HUES6 (cell line): Measurements from ENCODE around the gene DENND10.
"Not testable (repeated sequence)": the region's sequence is repeated elsewhere in the genome, so short reads cannot be mapped to it uniquely, and the experiment has no call there.

Experiments used
- H3K27ac ChIP-seq: 2 replicates; pipeline ENCODE4 v1.7.0; 2013; ENCODE audit warnings: low read depth, mild to moderate bottlenecking, low read length, inconsistent platforms
- H3K27me3 ChIP-seq: 2 replicates; pipeline ENCODE4 v1.6.1; 2013; ENCODE audit warnings: low read length; ENCODE audit not compliant: control insufficient read depth, insufficient read depth
- H3K36me3 ChIP-seq: 2 replicates; pipeline ENCODE4 v1.6.1; 2013; ENCODE audit warnings: low read length; ENCODE audit not compliant: control insufficient read depth, insufficient read depth
- H3K4me1 ChIP-seq: 2 replicates; pipeline ENCODE4 v1.6.1; 2013; ENCODE audit warnings: low read length; ENCODE audit not compliant: control insufficient read depth, insufficient read depth
- H3K4me3 ChIP-seq: 2 replicates; pipeline ENCODE4 v1.5.1; 2013; ENCODE audit warnings: low read depth, low read length
- H3K9ac ChIP-seq: one replicate; pipeline ENCODE4 v1.6.1; 2013; ENCODE audit warnings: mild to moderate bottlenecking, low read length
- H3K9me3 ChIP-seq: 2 replicates; pipeline ENCODE4 v1.6.1; 2013; ENCODE audit warnings: low read depth, low read length; ENCODE audit not compliant: control insufficient read depth, insufficient read depth

Gene DENND10

GRCh38 chr10:119177708-119178371, 73.9 kb downstream of the DENND10 start:
- H3K9ac ChIP-seq, result peak overlapping the region; percentile 96
- no peaks in the 10 kb centered on the region for H3K9me3 ChIP-seq
- H3K4me1 ChIP-seq, result peaks cover 4% of the 10 kb centered on the region
- peak overlapping the region; percentile 96 for H3K4me3 ChIP-seq
- H3K27ac ChIP-seq, result peak overlapping the region; percentile 83; the same call in 1 of the 2 replicates
- H3K36me3 ChIP-seq, result peaks cover 34% of the 10 kb centered on the region
- no peaks in the 10 kb centered on the region for H3K27me3 ChIP-seq

DNA sequence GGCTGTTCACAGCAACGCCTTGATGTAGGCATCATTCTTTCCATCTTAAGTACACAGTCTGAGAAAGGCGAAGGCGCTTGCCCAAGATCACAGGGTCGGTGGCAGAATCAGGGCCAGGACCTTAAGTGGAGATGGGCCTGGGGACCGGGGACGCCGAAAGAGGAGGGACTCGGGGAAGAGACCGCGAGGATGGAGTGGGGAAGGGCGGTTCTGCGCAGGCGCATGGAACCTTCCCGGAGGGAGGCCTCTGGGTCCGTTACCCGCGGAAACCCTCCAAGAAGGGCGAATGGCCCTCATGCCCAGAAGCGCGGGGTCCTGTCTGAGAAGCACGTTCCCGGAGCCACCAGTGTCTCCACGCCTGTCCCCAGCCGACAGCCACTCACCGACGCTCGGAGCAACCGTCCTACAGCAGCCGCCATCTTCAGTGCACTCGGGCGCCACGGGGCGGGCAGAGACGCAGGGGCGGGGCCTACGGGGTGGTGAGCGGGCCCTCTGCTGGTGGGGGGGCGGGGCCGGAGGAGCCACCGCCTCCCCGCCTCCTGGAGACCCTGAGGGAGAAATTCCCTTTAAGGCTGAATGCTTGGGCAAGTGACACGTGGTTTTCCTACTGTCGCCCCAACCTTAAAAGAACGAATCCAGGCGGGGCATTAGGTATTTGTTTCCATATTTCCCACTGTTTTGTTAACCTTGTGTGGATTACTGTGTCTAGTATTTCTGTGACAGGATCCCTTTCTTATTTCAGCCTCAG, 74.6 kb downstream of the DENND10 start, which contains the start of gene PRDX3:
Gene PRDX3, minus strand, starts transcription at position 441 of the 748 bp plus-strand sequence. Its CDS starts 22 bp downstream, at position 419.
- H3K4me1 ChIP-seq, result peaks cover 4% of the 10 kb centered on the region
- H3K4me3 ChIP-seq, result peak within 1 kb of the TSS; percentile 96
- peaks cover 32% of the 10 kb centered on the region for H3K36me3 ChIP-seq
- no peaks in the 10 kb centered on the region for H3K9me3 ChIP-seq
- H3K9ac ChIP-seq, result peak within 1 kb of the TSS; percentile 96
- no peaks in the 10 kb centered on the region for H3K27me3 ChIP-seq
- peak within 1 kb of the TSS; percentile 83 for H3K27ac ChIP-seq

DNA sequence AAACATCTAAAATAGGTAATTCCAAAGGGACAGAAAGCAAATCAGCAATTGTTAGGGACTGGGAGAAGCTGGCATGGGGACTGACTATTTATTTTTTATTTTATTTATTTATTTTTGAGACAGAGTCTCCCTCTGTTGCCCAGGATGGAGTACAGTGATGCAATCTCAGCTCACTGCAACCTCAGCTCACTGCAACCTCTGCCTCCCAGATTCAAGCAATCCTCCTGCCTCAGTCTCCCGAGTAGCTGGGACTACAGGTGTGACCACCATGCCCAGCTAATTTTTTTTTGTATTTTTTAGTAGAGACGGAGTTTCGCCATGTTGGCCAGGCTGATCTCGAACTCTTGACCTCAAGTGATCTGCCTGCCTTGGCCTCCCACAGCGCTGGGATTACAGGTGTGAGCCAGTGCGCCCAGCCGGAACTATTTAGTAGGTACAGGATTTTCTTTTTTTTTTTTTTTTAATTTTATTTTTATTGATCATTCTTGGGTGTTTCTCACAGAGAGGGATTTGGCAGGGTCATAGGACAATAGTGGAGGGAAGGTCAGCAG, 77.0 kb downstream of the DENND10 start:
- H3K27me3 ChIP-seq, H3K4me3 ChIP-seq, H3K9me3 ChIP-seq, H3K27ac ChIP-seq, H3K9ac ChIP-seq, H3K4me1 ChIP-seq: not testable (repeated sequence)
- peaks cover 13% of the 10 kb centered on the region for H3K36me3 ChIP-seq

DNA sequence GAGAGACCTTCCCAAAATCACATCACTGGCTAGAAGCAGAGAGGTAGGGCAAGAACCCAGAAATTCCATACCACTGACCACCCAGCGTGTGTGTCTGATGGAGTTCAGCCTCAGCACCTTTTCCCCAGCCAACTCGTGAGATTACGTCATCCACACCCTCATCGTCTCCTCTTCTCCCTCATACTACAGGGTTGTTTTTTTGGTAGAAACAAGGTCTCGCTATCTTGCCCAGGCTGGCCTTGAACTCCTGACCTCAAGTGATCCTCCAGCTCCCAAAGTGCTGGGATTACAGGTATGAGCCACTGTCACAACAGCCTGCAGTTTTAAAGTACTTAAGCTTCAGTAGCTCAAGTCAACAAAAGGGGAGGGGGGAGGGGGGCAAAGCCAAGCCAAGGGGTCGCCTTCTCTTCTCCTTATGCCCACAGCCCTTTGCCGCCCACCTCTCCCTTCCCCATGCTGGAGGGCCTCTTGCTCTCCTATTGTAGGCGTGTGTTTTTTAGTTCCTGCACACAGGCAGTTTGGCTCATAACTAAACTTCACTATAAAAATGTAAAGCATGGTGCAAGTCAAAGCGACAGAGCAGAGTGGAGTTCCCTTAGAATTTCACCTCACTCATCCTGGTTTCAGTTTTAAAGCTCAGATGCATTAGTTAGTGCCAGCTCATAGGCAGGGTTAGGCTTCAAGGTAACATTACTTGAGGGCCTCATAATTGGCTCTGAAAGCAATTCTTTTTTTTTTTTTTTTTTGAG, 79.9 kb downstream of the DENND10 start:
- Histone ChIP-seq H3K9me3 (no peaks in the 10 kb centered on the region), H3K4me1 (peaks cover 3% of the 10 kb centered on the region), H3K4me3 (no peak overlapping the region), H3K36me3 (no peaks in the 10 kb centered on the region), H3K27me3 (no peaks in the 10 kb centered on the region), H3K27ac (no peak overlapping the region), H3K9ac (no peak overlapping the region)
